Neural crest cell (in vitro differentiated cells): Measurements from ENCODE around the gene FOXK2. TPM values are rescaled to one million over a fixed set of nuclear protein-coding genes. Genes with fewer than 3 reads are reported as not detected.

ENCODE experiments used
- DNase-seq: peaks from one replicate; pipeline ENCODE4 v3.0.0; 2021; ENCODE audit warnings: low read depth, mixed read lengths, low spot score
- H3K27ac Mint-ChIP-seq: one replicate; pipeline ENCODE4 v1.8.0; 2021; ENCODE audit warnings: mild to moderate bottlenecking, mixed read lengths; ENCODE audit not compliant: unreplicated experiment
- H3K27me3 Mint-ChIP-seq: 2 replicates; pipeline ENCODE4 v1.8.0; 2021; ENCODE audit warnings: low read depth, mild to moderate bottlenecking, mixed read lengths
- H3K36me3 Mint-ChIP-seq: 2 replicates; pipeline ENCODE4 v1.8.0; 2021; ENCODE audit warnings: low read depth, mild to moderate bottlenecking, mixed read lengths
- H3K4me1 Mint-ChIP-seq: 2 replicates; pipeline ENCODE4 v1.8.0; 2021; ENCODE audit warnings: mixed read lengths
- H3K4me3 Mint-ChIP-seq: one replicate; pipeline ENCODE4 v1.8.0; 2021; ENCODE audit warnings: mild to moderate bottlenecking, mixed read lengths
- H3K9me3 Mint-ChIP-seq: 2 replicates; pipeline ENCODE4 v1.8.0; 2021; ENCODE audit warnings: mixed read lengths
- total RNA-seq: library from RNA; stranded (reverse); gene quantifications from 2 replicates; pipeline ENCODE4 v1.2.1, GENCODE V29; 2021
- TF ChIP-seq, protein P1 (sequence below): fragments of 200-600 bp; sonication (generic); conservative IDR thresholded peaks from 2 replicates; pipeline ENCODE4 v1.5.0; 2021; ENCODE audit warnings: antibody characterized with exemption, mild to moderate bottlenecking

FOXK2 gene
- total RNA-seq, 1 donor from 2014 or later, result 84.3 TPM

DNA sequence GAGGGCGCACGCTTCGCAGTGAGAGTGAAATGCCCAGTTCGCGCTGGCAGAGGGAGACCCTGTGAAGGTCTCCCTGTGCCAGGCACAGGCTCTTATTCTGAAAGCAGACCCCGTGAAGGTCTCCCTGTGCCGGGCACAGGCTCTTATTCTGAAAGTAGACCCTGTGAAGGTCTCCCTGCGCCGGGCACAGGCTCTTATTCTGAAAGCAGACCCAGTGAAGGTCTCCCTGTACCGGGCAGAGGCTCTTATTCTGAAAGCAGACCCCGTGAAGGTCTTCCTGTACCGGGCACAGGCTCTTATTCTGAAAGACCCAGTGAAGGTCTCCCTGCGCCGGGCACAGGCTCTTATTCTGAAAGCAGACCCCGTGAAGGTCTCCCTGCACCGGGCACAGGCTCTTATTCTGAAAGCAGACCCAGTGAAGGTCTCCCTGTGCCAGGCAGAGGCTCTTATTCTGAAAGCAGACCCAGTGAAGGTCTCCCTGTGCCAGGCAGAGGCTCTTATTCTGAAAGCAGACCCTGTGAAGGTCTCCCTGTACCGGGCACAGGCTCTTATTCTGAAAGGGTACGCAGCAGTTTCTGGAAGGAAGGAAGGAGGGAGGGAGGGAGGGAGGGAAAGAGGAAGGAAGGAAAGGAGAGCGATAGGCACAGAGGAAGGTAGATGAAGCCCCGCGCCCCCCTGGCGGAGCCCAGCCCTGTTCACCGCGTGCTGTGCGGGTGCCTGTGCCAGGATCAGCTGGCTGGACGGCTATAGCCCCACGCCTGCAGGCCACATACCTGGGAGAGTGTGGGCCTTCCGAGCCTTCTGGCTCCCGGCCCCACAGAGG is 73.4 kb downstream of the FOXK2 start:
- Mint-ChIP-seq H3K9me3 (no peaks in the 10 kb centered on the region), H3K4me1 (peaks cover 11% of the 10 kb centered on the region), H3K27ac (no peak overlapping the region), H3K36me3 (peaks cover 5% of the 10 kb centered on the region), H3K4me3 (peak overlapping the region; percentile 72), H3K27me3 (no peaks in the 10 kb centered on the region)
- TF ChIP-seq, protein P1, sequence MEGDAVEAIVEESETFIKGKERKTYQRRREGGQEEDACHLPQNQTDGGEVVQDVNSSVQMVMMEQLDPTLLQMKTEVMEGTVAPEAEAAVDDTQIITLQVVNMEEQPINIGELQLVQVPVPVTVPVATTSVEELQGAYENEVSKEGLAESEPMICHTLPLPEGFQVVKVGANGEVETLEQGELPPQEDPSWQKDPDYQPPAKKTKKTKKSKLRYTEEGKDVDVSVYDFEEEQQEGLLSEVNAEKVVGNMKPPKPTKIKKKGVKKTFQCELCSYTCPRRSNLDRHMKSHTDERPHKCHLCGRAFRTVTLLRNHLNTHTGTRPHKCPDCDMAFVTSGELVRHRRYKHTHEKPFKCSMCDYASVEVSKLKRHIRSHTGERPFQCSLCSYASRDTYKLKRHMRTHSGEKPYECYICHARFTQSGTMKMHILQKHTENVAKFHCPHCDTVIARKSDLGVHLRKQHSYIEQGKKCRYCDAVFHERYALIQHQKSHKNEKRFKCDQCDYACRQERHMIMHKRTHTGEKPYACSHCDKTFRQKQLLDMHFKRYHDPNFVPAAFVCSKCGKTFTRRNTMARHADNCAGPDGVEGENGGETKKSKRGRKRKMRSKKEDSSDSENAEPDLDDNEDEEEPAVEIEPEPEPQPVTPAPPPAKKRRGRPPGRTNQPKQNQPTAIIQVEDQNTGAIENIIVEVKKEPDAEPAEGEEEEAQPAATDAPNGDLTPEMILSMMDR, result no peak
- peak; percentile 22 for DNase-seq

DNA sequence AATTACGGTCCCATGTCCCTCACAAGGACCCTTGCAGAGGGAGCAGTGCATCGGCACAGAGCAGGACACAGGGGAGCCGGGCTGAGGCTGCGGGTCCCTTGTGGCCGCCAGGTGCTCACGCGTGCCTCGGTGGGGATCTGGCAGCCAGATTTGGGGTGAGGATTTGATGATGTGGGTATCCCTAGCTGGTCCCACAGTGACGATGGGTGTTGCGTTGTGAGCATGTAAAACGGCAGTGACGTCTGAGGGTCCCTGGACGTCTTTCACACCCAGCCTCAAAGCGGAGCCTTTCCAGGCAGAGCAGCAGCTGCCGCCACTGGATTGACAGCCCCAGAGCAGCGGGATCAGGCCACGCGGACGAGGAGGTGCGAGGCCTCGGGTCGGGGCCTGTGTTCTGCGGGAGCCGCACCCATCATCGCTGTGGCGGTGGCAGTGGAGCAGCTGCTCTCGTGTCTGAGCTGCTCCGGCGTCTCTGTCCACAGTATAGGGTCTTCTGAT is 74.1 kb downstream of the FOXK2 start:
- no peak overlapping the region for H3K4me3 Mint-ChIP-seq
- TF ChIP-seq, protein P1, result no peak
- no peaks in the 10 kb centered on the region for H3K9me3 Mint-ChIP-seq
- H3K27me3 Mint-ChIP-seq, result no peaks in the 10 kb centered on the region
- H3K36me3 Mint-ChIP-seq, result peaks cover 5% of the 10 kb centered on the region
- no peak for DNase-seq
- no peak overlapping the region for H3K27ac Mint-ChIP-seq
- H3K4me1 Mint-ChIP-seq, result peaks cover 11% of the 10 kb centered on the region

DNA sequence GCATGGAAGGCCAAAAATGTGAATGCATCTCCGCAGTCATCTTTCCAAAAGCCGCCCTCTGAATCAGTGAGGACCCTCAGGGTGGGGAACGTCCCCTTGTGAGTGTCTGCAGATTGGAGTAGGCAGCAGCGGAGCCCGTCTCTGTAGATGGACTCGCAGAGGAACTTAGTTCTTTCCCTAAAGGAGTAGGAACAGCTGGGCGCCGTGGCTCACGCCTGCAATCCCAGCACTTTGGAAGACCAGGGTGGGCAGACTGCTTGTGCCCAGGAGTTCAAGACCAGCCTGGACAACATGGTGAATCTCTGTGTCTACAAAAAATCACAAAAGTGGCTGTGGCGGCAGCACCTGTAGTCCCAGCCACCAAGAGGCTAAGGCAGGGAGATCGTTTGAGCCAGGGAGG is 75.0 kb downstream of the FOXK2 start:
- Mint-ChIP-seq H3K9me3 (no peaks in the 10 kb centered on the region), H3K4me1 (peaks cover 11% of the 10 kb centered on the region), H3K4me3 (peak overlapping the region; percentile 4), H3K27ac (peak overlapping the region; percentile 57), H3K27me3 (no peaks in the 10 kb centered on the region), H3K36me3 (peaks cover 5% of the 10 kb centered on the region)
- TF ChIP-seq, protein P1, result no peak
- no peak for DNase-seq

DNA sequence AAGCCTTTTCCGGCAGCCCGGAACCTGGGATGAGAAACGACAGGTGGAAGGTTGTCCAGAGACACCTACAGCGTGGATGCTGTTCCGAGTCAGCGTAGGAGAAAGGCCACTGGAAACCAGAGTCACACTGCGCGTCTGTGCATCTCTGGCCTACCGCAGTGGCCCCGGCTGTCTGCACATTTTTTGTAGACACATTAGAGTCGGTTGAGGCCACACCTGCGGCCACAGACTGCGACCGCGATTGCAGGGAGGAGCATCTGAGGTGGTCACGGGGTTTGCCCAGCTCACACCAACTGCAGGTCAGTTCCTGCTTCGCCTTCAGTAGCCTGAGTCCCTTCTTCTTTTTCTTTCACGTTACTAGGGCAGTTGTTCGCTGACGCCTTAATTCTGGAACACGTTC is 76.4 kb downstream of the FOXK2 start:
- TF ChIP-seq, protein P1, result no peak
- no peak overlapping the region for H3K4me3 Mint-ChIP-seq
- DNase-seq, result no peak
- H3K27me3 Mint-ChIP-seq, result no peaks in the 10 kb centered on the region
- peaks cover 11% of the 10 kb centered on the region for H3K4me1 Mint-ChIP-seq
- H3K27ac Mint-ChIP-seq, result no peak overlapping the region
- H3K36me3 Mint-ChIP-seq, result peaks cover 3% of the 10 kb centered on the region
- no peaks in the 10 kb centered on the region for H3K9me3 Mint-ChIP-seq

DNA sequence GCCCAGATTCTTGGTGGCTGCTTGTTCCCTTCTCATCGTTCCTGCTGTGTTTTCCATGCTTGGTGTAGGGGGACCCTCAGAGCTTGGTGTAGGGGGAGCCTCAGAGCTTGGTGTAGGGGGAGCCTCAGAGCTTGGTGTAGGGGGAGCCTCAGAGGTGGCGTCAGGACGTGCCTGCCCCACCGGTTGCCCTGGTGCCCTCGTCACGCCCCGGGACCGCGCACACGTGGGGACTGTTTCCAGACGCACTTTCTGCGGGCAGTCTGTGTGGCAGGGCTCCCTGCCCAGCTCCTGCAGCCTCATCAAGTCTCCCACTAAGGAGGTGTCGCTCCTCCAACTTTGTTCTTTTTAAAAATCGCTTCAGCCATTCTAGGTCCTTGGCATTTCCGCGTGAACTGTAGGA is 76.8 kb downstream of the FOXK2 start:
- no peak for DNase-seq
- no peak overlapping the region for H3K27ac Mint-ChIP-seq
- TF ChIP-seq, protein P1, result no peak
- peaks cover 11% of the 10 kb centered on the region for H3K4me1 Mint-ChIP-seq
- peaks cover 3% of the 10 kb centered on the region for H3K36me3 Mint-ChIP-seq
- H3K4me3 Mint-ChIP-seq, result no peak overlapping the region
- H3K27me3 Mint-ChIP-seq, result no peaks in the 10 kb centered on the region
- H3K9me3 Mint-ChIP-seq, result no peaks in the 10 kb centered on the region
